A204.1 (cell line): ENCODE data around the gene MCF2L2.

Experiments used
- FAIRE-seq: peaks from 2 replicates; lab custom pipeline; 2012; peaks lifted over from hg19 to GRCh38; lab: Jason Lieb, UNC

The MCF2L2 gene

GRCh38 chr3:183319371-183319770, 109.0 kb downstream of the MCF2L2 start:
- FAIRE-seq: no peak

- no peak for FAIRE-seq
Observed at GRCh38 chr3:183318877-183319276, 109.5 kb downstream of the MCF2L2 start.

GRCh38 chr3:183317886-183318865, 110.2 kb downstream of the MCF2L2 start:
- no peak for FAIRE-seq

GRCh38 chr3:183317271-183317670, 111.1 kb downstream of the MCF2L2 start:
- no peak for FAIRE-seq

GRCh38 chr3:183315739-183316138, 112.7 kb downstream of the MCF2L2 start:
- no peak for FAIRE-seq

- FAIRE-seq: no peak
Observed at GRCh38 chr3:183313764-183314163, 114.7 kb downstream of the MCF2L2 start.

GRCh38 chr3:183313351-183313750, 115.1 kb downstream of the MCF2L2 start:
- FAIRE-seq: no peak

- no peak for FAIRE-seq
Observed at GRCh38 chr3:183312433-183312832, 116.0 kb downstream of the MCF2L2 start.

GRCh38 chr3:183310936-183311335, 117.5 kb downstream of the MCF2L2 start:
- FAIRE-seq: no peak

- no peak for FAIRE-seq
Observed at GRCh38 chr3:183309276-183309675, 119.1 kb downstream of the MCF2L2 start.

GRCh38 chr3:183308751-183309150, 119.7 kb downstream of the MCF2L2 start:
- FAIRE-seq: no peak

GRCh38 chr3:183307749-183308148, 120.7 kb downstream of the MCF2L2 start:
- FAIRE-seq: no peak

GRCh38 chr3:183306798-183307671, 121.4 kb downstream of the MCF2L2 start:
- FAIRE-seq: no peak

- FAIRE-seq: no peak
Observed at GRCh38 chr3:183303690-183304089, 124.7 kb downstream of the MCF2L2 start.

GRCh38 chr3:183301937-183302580, 126.4 kb downstream of the MCF2L2 start:
- FAIRE-seq: no peak

GRCh38 chr3:183300996-183301562, 127.3 kb downstream of the MCF2L2 start:
- FAIRE-seq: no peak

- no peak for FAIRE-seq
Observed at GRCh38 chr3:183299976-183300375, 128.4 kb downstream of the MCF2L2 start.

- no peak for FAIRE-seq
Observed at GRCh38 chr3:183298701-183299153, 129.7 kb downstream of the MCF2L2 start.

GRCh38 chr3:183296944-183297343, 131.5 kb downstream of the MCF2L2 start:
- FAIRE-seq: no peak

GRCh38 chr3:183295211-183295610, 133.2 kb downstream of the MCF2L2 start:
- FAIRE-seq: no peak

GRCh38 chr3:183293966-183294365, 134.5 kb downstream of the MCF2L2 start:
- FAIRE-seq: no peak

GRCh38 chr3:183291497-183292031, 136.9 kb downstream of the MCF2L2 start:
- no peak for FAIRE-seq
